Measurements from ENCODE around the gene KCNJ6. TPM values are rescaled to one million over a fixed set of nuclear protein-coding genes. Genes with fewer than 3 reads are reported as not detected.

Gene KCNJ6
- total RNA-seq, 1 experiment from 2014 or later, result 1.2 TPM

- Histone ChIP-seq H3K4me1 (ENCODE audit: insufficient read depth, low read length) (no peaks in the 10 kb centered on the region), H3K18ac (ENCODE audit: insufficient read length, low read depth, low read length) (no peak overlapping the region), H2BK20ac (ENCODE audit: low read depth, low read length, poor library complexity, severe bottlenecking) (no peak overlapping the region), H3K79me2 (ENCODE audit: insufficient read depth, low read length) (no peaks in the 10 kb centered on the region), H4K20me1 (ENCODE audit: control insufficient read depth, insufficient read depth, insufficient read length) (no peaks in the 10 kb centered on the region), H2BK120ac (ENCODE audit: low read depth, low read length, poor library complexity, severe bottlenecking) (no peak overlapping the region), H3K4me2 (ENCODE audit: insufficient read depth, insufficient read length, low read length) (no peak overlapping the region), H2BK15ac (ENCODE audit: low read depth, low read length) (no peak overlapping the region), H3K79me1 (ENCODE audit: insufficient read depth, low read depth, low read length, poor library complexity, severe bottlenecking) (no peaks in the 10 kb centered on the region), H3K27me3 (ENCODE audit: insufficient read depth, low read length) (no peaks in the 10 kb centered on the region), H2BK12ac (ENCODE audit: insufficient read length, low read depth, low read length) (no peak overlapping the region), H3T11ph (ENCODE audit: low read length) (no peak overlapping the region), H3K23me2 (ENCODE audit: insufficient read length, low read depth, low read length, poor library complexity, severe bottlenecking) (no peaks in the 10 kb centered on the region), H4K91ac (ENCODE audit: insufficient read length, low read depth, low read length) (no peak overlapping the region), H2AK5ac (ENCODE audit: insufficient read length, low read length) (no peak overlapping the region), H4K8ac (replicated peaks; ENCODE audit: insufficient read length, low read depth, low read length) (no peak overlapping the region), H3K27ac (ENCODE audit: insufficient read length, low read depth, low read length) (no peak overlapping the region), H3K9ac (ENCODE audit: extremely low read depth, insufficient read length, low read length) (no peak overlapping the region), H3K14ac (ENCODE audit: insufficient read depth, low read length) (no peak overlapping the region), H3K9me3 (ENCODE audit: control insufficient read depth, low read depth, low read length) (no peaks in the 10 kb centered on the region), H3K56ac (ENCODE audit: insufficient read length, low read depth, low read length) (no peak overlapping the region), H2AFZ (ENCODE audit: low read length) (no peak overlapping the region), H3K23ac (ENCODE audit: insufficient read length, low read depth, low read length) (no peak overlapping the region), H2BK5ac (ENCODE audit: insufficient read length, low read length) (no peak overlapping the region), H3K4ac (ENCODE audit: low read depth, low read length) (no peak overlapping the region), H4K5ac (ENCODE audit: insufficient read length, low read depth, low read length) (no peak overlapping the region)
- TF ChIP-seq CTCF (conservative IDR thresholded peaks at IDR 0.05), result no peak
- Mint-ChIP-seq H3K27me3 (ENCODE audit: low read depth) (peaks cover 1% of the 10 kb centered on the region), H3K27ac (no peak overlapping the region), H3K4me3 (no peak overlapping the region), H3K9me3 (0 out of 5 replicates have a peak, but pooled peaks cover 0 to 3% of the 10 kb centered on the region in 2 experiments), H3K4me1 (peaks cover 0 to 5% of the 10 kb centered on the region in 2 experiments; a peak in 1 of 4 replicates), H3K36me3 (ENCODE audit: insufficient read depth in 1 of 3, low read depth in 3 of 3) (peaks cover 0 to 4% (median 0%) of the 10 kb centered on the region in 3 experiments; a peak in 2 of 7 replicates)
- WGBS (ENCODE audit: extremely low coverage, insufficient read length, low lambda C conversion rate), result no CpG with 5 or more reads among the region's 2 CpGs
- DNase-seq, result no peak
Observed at GRCh38 chr21:37805266-37805665, 111.0 kb downstream of the KCNJ6 start.

Data from H9 (cell line).